ENCODE measurements around the gene ATF6.
A peak's percentile ranks its signal among the peaks of the same experiment; 100 is the strongest.

The ATF6 gene

DNA sequence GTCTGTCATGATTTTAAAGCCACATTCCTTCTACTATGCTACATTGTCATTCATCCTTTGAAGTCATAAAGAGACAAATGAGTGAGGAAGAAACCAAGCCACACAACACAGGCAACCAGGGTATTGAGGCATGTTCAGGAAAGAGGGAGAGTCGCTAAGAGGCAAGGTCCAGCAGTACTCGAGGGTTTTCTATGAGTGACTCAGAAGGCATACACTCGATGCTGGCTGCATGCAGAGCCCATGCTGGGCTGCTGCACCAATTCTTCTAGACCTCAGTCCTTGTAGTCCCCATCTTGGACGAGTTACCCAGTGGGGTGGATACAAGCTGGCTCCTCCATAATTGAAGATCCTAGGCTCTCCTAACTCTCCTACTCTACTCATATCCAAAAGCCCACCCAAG, 199.9 kb downstream of the ATF6 start:
- no peak for DNase-seq (ENCODE audit: low spot score)

DNA sequence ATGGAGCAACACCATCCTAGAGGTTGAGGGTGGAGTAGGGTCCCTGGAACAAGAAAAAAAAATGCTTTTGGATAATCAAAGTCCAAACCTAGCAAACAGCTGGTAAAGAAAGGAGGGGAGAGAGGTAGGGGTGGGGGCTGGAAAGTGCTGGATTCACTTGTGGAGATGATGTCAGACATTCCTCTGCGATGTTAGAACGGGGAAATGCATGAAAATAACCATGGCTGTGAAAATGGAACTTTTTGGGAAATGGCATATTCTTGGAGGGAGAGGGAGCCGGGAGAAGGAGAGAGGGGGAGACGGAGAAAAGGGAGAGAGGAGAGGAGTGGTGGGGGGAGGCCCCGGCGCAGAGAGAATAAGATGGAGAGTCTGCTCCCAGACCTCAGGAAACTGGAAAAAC, 203.9 kb downstream of the ATF6 start:
- no peak for DNase-seq (ENCODE audit: low spot score)

DNA sequence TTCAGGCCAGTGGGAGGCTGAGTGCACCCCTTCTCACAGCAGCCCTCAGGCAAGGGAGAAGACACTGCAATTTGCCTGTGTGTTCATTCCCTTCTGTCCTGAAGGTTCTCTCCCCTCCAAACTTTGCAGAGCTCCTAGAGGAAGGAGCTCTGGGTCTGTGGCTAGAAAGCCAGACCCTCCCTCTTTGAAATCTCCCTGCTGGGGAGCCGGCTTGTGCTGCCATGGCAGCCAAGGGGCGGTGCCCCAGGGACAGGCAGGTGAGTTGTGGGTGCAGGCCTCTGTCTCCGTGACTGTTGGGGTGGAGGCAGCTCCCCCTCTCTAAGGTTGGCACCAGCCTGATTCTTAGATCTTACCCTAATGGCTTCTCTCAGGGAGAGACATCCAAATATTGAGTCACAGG, 204.5 kb downstream of the ATF6 start:
- no peak for DNase-seq (ENCODE audit: low spot score)

DNA sequence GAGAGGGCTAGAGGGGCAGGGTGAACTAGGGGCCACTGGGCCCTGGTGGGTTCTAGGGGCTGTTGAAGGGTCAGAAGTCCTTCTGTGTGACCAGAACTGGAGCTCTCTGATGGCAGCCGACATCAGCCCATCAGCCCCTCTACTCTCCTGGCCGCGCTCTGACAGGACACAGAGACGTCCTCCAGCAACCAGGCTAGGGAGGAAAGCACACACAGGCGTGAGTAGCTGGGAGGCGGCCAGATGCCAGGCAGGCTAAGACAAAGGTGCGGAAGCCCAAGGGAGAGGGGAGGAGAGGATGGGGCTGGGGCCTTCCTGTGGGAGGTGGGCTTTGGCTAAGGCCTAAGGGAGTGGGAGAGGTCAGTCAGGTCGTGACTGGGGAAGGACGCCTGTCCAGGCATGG, 206.7 kb downstream of the ATF6 start:
- DNase-seq (ENCODE audit: low spot score) = no peak

DNA sequence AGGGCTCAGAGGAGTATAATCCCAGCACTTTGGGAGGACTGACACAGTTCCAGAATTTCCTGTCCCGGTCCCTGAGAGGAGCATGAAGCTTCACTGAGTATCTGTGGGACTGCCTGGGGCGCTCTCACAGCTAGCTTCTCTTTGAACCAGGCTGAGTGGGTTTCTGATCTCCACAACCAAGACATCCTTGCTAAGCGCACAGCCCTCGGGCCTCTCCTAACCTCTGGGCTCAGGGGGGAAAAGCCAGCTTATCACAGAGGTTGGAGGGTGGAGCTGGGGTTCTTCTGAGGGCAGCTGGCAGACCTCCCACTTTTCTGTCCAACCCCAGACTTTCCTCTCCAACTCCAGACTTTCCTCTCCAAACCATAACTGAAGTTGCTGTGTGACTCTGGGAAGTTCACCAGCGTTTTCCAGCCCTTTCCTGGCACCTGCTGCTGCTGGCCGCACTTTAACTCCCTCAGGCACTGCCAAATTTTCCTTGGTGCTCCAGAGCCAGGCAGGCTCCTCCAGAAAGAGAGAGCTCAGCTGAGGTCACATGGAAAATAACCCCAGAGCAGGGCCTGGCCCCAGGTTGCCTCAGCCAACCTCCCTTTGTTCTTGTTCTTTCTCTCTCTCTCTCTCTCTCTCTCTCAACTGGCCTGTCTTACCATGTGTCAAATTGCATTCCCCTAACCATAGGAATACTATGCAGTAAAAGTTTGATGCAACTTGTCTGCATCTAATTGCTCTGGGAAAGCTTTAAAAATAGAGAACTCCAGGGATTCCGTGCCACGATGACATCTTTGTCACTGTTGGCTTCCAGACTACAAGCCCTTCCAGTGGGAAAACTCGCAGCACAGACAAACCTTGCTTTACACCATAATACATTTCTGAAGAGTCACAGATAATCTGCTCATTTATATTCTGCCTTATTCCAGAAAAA, 208.1 kb downstream of the ATF6 start:
- no peak for DNase-seq (ENCODE audit: low spot score)

DNA sequence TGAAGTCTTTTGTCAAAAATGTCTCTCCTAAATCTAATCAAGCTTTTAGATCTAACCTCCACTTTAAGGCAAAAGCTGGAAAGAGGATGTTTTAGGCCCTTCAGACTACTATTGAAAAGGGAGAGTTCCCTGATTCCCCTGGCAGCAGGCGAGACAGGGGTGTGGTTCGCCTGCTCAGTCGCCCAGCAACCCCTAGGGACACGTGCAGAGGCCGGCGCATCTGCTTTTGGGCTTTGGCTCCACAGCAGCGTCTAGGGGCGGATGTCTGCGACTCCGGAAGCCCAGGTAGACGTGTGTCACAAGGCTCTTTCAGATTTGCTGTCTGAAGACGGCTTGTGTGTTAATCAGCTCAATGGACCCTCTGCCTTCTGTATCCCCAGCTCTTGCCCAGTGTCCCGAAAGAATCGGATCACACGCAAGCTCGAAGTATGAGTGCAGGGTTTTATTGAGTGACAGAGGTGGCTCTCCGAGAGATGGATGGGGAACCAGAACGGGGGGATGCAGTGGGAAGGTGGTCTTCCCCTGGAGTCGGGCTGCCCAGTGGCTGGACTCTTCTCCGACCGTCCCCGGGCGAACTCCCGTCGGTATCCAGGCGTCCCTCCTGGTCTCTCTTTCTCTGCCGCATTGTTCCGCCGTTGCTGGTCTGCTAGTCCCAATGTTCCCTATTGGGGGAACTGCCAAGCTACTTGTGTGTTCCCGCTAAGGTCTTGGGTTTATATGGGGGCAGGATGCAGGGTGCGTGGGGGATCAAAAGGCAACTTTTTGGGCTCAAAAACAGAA, 212.1 kb downstream of the ATF6 start:
- no peak for DNase-seq (ENCODE audit: low spot score)

DNA sequence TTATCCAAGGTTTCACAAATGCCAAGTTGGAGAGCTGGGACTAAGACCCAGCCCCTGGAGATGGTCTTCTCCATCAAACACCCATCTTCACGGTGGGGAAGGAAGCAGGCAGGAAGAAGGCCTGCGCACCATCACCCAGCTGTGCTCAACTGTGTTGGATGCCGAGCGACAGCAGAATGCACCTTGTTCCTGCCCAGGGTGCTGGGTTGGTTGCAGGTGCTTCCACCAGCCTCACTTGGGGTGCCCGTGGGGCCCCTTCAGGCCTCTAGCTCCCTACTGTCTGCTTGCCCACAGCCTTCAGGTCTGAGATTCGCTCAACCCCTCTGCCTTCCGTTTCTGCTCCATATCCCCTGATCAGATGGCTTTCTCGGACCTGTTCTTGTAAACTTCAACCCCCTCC, 215.0 kb downstream of the ATF6 start:
- no peak for DNase-seq (ENCODE audit: low spot score)

DNA sequence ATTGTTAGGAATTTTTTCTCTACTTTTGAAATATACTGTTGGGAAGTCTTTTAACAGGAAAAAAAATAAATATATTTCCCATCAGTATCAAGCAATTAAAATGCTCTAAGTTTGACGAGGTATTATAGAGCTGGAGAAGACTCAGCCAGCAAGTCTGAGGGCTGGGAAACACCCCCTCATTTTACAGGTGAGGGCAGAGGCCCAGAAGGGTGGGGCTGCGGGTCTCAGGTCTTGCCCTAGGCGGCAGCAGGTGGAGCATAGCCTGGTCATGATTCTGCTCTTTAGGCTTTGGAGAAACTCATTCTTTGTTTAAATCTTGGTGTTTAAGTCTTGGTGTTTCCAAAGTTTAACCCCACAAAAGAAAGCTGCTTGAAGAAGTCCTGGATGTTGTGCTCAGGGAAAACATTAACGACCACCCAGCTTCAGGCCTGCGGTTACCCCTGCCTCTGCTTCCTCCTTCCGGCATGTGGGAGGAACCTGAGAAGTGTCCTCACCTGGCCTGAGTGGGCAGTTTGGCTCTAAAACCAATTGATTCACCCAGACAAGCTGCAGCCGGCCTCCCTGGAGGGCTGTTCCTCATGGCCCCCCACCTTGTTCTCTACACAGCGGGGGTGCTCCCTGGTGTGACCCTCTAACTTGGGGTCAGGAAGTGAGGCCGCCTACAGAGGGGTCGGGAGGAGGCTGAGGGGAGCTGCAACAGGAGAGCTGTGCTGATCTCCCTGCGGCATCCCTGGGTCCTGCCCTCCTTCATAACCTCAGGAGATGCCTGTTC, 215.8 kb downstream of the ATF6 start:
- DNase-seq (ENCODE audit: low spot score) = no peak

DNA sequence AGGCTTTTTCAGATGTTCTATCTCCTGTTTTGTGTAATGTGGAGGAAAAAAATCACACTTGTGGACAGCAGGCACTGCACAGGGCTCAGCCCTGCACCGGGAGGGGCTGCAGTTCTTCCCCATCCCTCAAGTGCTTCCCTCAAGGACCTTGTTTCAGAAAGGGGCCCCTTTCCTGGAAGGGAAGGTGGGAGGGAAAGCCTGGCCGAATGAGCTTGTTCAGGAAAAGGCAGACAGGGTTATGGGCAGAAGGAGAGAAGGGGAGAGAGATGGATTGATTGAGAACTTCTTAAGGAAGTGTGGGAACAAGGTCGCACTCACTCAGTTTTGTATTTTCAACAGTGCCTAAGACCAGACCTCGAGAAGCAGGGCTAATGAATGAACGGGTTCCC, 216.4 kb downstream of the ATF6 start:
- DNase-seq (ENCODE audit: low spot score) = no peak

DNA sequence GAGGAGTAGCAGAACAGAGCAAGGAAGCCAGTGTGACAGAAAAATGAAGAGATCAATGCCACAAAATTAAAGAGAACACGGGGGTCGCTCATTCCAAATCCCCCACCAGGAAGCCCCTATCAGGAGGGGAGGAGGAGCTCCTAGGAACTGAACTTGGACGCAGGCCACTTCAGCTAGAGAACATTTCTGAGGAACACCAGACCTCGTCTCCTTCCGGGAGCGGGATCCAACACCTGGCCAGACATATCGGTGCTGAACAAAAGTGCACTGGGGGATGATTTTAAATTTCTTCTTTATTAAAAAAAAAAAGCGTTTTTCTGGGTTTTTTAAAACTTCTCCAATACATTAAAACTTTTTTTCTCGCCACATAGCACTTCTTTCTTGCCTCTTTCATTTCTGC, 216.8 kb downstream of the ATF6 start:
- DNase-seq (ENCODE audit: low spot score) = no peak

DNA sequence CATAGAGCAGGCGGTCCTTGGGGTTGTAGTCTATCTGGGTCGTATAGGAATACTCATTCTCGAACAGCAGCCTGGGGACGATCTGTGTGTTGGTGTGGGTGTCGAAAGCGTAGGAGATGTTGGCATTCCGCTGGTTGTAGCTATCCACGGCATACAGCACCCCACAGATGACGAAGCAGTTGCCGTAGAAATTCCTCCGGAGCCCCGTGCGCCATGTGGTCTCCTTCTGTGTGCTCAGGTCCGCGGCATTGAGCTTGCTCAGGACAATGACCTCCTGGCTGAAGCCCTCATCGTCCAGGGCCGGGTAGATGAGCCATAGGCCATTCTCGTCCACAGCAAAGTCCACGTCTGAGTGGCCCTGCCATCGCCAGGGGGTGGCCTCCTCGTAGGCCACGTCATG, 217.6 kb downstream of the ATF6 start:
- no peak for DNase-seq (ENCODE audit: low spot score)

DNA sequence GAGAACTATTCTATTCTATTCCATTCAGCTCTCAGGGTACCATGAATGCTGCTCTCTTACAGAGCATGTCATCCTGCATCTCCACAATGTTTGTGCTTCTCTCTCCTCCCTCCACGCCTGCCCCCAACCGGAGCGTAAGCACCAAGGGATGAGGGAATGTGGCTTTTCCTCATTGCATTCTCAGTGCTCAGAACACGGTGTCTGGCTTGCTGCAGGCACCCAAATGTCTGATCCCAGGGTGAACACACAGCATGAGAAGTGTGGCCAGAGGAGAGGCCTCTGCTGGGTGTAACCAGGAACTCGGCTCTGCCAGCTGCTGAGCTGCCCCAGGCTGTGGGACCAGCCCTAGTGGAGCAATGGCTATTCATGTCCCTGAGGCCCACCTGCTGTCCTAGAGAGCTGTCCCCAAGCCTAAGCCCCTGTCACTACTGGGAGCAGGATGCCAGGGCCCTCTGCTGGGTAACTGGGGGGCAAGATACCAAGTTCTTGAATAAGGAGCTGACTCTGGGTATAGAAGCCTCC, 219.2 kb downstream of the ATF6 start:
- no peak for DNase-seq (ENCODE audit: low spot score)

DNA sequence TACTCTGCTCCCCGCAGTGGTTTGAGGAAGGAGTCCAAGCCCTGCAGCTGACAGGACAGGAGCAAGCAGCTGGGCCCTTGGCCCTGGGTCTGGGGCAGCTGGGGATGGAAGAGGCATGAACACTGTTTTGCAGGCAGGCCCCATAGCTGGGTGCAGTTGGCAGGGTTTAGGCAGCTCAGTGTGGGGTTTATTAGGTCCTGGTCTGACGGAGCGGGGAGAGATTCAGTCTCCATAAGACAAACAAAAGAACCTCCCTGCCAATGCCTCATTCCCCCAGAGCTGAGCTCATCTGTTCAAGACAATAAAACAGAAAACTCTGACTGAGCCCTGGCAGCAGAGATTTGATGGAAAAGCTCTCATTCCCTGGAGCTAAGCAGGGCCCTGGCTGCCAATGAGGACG, 220.2 kb downstream of the ATF6 start:
- DNase-seq (ENCODE audit: low spot score) = no peak

DNA sequence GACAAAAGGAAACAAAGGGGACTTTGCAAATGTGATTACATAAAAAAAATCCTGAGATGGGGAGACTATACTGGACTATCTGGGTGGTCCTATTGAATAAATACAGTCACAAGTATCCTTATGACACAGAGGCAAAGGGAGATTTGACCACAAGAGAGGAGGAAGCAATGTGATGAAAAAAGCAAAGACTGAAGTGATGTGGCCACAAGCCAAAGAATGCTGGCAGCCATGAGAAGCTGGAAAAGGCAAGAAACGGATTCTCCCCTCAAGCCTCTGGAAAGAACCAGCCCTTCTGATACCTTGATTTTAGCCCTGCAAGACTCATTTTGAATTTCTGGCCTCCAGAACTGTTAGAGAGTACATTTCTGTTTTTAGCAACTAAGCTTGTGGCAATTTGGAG, 221.2 kb downstream of the ATF6 start:
- no peak for DNase-seq (ENCODE audit: low spot score)

DNA sequence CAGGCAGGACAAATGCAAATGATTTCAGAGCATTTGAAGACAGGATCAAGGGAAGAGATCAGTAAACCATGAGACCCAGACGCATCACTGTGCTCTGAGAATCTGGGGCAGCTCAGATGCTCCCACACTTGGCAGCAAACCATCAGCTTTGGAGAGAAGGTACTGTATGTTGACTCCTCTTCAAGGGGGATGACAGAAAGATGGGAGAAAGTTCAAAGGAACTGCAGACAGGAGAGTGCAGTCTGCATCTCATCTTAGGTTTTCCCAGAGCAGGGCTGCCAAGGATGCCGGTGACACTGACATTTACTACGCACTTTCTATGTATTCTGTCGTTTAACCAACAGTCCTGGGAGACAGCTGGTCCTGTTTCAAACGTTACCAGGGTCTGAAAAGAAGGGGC, 221.8 kb downstream of the ATF6 start:
- DNase-seq (ENCODE audit: low spot score) = no peak

DNA sequence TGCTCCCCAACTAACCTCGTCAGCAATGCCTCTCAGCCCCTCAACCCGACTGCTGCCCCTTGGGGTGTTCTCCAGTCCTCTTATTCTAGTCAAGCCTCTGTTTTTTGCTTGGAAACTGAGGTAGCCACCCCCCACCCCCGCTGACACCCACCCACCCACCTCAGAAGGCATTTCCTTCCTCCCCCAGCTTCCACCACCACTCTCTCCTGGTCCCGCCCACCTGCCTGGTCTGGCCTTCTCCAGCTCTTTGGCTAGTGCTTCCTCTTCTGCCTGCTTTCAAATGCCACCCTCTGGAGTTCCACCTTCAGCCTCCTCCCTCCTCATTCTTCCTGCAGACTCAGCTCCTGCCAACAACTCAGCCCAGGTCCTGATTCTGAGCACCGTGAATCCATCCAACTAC, 222.3 kb downstream of the ATF6 start:
- DNase-seq (ENCODE audit: low spot score) = no peak

DNA sequence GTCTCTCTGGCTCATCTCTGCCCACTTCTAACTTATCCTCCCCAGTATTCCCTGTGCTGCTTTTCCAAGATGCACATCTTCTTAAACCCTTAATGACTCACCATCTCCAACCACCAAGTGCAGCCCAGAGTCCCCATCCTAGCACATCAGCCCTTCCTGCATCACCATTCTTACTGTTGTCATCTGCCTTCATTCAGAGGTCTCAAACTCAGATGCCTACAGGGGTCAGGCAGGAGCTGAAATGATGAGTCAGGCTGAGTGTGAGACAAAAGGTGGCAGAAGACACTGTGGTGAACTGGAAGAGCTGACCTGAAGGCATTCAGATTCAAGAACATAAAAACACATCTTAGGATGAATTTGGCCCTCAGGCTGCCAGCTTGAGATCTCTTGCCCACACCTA, 223.0 kb downstream of the ATF6 start:
- DNase-seq (ENCODE audit: low spot score) = peak; percentile 13

DNA sequence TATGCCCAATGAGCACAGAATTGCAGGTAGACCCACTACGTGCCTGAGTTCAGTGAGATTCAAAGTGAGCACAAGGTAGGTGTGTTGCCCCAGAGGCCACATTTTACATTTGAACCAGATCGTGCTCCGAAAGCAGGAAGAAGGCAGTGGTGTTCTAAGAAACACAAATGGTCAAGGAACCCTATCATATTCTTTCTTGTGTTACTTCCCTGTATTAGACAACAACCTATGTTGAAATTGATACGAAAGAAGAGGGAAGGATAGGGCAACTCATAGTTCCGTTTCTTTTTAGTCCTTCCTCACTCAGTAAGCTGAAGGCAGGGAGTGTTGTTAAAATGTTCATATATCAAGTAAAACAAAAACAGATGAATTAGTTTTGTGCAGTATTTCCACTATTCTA, 223.7 kb downstream of the ATF6 start:
- no peak for DNase-seq (ENCODE audit: low spot score)

DNA sequence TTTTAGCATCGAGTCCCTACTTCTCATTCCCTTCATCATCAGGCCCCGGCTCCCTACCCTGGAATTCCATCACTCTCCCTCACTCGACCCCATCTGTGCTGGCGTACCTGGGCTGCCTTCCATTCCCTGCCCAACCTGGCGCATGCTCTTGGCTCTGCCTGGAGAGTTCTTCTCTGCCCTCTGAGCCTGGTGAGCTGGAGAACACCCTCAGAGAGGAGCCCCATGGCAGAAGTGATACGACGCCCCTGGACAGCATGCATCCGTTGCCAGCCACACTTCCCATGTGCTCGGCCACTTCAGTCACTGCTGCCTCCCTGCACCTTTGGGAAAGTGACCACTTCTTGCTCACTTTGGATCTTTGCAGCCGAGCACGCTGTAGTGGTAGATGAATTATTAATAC, 227.5 kb downstream of the ATF6 start:
- DNase-seq (ENCODE audit: low spot score) = no peak

DNA sequence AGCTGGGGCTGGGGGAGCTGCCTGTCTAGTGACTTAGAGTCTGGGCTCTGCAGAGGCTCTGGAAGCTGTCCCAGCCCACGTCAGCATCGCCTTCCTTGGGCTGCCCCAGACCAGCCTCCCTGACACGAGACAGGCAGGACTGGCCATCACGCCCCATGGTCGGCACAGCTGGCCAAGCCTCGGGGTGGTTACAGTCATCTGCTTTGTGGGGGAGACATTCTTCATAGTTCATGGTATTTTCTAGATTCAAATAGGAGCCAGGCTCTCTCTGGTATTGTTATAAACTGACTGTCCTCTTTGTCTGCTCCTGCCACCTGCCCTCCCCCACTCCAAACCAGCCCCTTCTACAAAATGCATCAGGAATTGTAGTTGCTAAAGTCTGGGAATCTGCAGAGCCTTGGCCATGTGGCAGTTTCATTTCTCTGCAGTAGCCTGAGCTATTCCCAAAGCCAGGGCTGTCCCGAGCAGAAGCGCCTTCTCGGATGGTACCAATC, 228.1 kb downstream of the ATF6 start:
- DNase-seq (ENCODE audit: low spot score) = no peak

DNA sequence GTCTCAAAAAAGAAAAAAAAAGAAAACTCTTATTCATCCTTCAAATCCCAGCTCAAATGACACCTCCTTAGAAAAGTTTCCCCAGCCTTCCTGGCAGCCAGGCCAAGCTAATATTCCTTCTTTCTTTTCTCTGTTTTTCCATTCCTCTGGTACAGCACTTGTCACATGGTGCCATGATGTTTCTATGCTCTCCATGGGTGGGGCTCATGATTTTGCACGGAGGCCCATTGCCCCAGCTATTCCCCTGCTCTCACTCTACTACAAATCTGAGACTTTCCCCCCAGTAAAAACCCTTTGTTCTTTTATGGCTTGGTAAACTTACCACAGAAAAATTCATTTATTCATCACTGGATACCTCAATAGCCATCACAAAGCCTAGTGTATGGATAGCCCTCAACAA, 231.0 kb downstream of the ATF6 start:
- no peak for DNase-seq (ENCODE audit: low spot score)

DNA sequence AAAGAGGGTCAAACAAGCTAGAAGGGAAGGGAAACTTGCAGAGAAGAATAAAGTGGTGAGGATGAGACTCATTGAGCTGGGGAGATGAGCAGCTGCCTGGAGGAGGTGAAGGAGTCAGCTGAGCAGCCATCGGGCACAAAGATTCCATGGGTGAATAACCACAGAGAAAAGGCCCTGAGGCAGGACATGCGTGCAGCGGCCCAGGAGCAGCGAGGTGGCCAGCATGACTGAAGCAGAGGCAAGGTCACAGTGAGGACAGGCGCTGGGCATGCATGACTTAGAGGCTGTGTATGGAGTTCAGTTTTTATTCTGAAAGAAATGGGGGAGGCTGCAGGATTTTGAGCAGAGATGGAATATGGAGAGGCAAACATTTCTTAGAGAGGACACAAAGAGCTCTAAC, 232.7 kb downstream of the ATF6 start:
- DNase-seq (ENCODE audit: low spot score) = no peak
